Measurements from ENCODE around the gene PTMS.
A peak's percentile ranks its signal among the peaks of the same experiment; 100 is the strongest.

DNA sequence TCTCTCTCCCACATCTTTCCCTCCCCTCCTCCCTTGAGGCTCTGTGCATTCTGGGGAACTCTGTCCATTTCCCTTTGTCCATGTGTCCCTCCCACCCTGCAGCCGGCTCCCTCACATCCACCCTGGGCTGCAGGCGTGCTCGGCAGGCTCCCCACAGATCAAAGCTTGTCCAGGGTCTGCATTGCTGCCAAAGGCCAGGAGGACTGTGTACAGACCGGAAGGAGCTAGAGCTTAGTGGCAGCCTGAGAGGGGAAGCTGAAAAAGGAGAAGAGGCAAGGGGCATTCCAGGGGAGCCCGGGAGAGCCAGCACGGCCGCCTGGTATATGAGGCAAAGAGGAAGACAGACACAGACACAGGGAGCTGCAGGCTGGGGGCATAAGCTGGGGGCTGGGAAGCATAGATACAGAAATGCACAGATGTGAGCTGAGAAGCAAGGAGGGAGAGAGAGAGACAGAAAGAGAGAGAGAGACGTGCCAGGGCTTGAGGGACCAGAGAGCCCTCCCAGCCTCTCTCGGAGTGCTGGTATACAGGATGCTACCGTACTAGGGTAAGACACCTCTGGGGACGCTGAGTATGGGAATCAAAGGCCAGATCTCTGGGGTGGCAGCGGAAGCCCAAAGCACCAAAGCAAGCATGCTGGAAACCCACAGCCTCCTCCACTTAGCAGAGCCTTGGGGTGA lies 26.5 kb downstream of the PTMS start:
- peak in 1 of 2 donors; percentile 13 for TF ChIP-seq POLR2A (IDR thresholded peaks at IDR 0.05)
- TF ChIP-seq, protein P1, sequence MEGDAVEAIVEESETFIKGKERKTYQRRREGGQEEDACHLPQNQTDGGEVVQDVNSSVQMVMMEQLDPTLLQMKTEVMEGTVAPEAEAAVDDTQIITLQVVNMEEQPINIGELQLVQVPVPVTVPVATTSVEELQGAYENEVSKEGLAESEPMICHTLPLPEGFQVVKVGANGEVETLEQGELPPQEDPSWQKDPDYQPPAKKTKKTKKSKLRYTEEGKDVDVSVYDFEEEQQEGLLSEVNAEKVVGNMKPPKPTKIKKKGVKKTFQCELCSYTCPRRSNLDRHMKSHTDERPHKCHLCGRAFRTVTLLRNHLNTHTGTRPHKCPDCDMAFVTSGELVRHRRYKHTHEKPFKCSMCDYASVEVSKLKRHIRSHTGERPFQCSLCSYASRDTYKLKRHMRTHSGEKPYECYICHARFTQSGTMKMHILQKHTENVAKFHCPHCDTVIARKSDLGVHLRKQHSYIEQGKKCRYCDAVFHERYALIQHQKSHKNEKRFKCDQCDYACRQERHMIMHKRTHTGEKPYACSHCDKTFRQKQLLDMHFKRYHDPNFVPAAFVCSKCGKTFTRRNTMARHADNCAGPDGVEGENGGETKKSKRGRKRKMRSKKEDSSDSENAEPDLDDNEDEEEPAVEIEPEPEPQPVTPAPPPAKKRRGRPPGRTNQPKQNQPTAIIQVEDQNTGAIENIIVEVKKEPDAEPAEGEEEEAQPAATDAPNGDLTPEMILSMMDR (IDR thresholded peaks at IDR 0.05): no peak

Measured in adrenal gland (tissue), 5 donors.